CD4-positive, alpha-beta T cell treated with Interleukin-6 for 4 hours (primary cell): ENCODE measurements around the gene ZBTB6.

Experiments
- DNase-seq: peaks from one replicate; pipeline ENCODE4 v3.0.0-alpha.2; 2020; ENCODE audit warnings: mixed read lengths

Gene ZBTB6, protein sequence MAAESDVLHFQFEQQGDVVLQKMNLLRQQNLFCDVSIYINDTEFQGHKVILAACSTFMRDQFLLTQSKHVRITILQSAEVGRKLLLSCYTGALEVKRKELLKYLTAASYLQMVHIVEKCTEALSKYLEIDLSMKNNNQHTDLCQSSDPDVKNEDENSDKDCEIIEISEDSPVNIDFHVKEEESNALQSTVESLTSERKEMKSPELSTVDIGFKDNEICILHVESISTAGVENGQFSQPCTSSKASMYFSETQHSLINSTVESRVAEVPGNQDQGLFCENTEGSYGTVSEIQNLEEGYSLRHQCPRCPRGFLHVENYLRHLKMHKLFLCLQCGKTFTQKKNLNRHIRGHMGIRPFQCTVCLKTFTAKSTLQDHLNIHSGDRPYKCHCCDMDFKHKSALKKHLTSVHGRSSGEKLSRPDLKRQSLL

DNA sequence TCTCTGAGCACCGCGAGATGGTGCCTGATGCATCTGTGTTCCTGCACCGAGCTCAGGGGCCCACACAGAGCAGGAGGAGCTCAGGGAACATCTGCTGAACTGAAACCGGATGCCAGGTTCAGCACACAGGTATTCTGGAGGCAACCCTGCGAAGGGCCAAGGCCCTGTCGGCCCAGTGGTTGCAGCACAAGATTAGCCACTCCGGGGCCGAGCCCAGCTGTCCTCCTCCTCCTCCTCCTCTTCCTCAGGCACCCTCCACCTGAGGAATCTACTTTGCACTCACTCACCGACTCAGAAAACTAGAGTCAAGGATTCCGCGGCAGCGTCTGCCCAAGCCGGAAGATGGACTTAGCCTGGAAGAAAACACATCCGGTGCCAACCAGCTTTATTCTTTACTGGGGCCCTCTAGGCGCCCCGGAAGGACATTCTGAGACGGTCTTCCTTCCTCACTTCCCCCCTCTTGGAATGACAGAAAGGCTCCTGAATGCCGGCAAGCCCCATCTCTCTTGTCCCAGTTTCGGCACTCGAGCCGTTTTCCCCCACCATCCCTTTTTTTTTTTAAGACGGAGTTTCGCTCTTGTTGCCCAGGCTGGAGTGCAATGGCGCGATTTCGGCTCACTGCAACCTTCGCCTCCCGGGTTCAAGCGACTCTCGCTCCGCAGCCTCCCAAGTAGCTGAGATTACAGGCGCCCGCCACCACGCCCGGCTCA is at the start of gene ZBTB6:
Gene ZBTB6 (minus strand): TSS at position 360 of the 710 bp plus-strand sequence. CDS start 1,251 bp downstream, outside the sequence.
- DNase-seq = peak; percentile 71

DNA sequence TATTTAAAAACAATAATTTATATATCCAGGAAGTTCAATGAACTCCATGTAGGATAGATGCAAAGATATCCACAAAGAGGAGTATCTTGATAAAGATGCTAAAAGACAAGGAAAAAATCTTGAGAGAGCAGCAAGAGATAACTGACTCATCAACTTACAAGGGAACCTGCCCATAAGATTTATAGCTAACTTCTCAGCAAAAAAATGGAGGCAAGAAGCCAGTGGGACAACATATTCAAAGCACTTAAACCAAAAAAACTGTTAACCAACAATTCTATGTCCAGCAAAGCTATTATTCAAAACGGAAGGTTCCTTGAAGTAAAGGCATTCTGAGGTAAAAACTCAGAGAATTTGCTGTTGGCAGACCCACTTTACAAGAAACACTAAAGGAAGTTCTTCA is 48.0 kb upstream of the ZBTB6 start:
- no peak for DNase-seq

DNA sequence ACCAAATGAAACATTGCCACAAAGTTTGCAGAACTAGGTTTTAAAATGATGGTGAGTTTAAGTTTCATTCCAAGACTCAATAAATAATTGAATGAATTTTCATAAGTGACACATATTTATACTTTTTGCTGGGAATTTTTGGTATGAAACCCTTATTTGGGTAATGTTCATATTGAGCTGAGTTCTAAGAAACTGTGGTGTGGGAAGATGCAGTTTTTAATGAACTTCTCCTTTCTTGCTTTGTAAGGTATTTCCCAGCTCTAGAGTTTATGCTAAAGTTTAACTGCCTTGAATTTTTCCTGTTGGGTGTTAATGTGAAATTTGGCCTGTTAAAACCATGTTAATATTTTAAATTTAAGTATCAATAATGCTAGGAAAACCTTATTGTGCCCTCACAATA is 42.8 kb upstream of the ZBTB6 start:
- no peak for DNase-seq

DNA sequence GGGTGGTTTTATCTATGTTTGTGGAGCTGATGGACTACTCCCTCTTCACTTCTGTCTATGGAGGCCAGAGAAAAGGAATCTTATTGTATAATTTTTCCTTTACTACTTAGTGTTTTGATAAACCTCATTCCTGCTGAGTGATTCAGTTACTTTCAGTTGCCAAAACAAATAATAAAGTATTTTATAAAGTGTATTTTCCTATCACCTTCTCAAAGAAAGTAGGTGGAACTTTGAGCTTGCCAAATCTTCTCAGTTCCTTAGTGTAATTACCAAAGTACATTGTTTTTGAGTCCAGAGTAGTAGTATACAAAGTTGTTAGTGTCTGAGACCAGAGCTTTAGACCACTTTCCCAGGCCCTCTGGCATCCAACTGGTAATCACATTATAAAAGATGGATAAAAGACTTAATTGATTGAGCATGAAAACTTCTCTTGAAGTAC is 41.1 kb upstream of the ZBTB6 start:
- no peak for DNase-seq

DNA sequence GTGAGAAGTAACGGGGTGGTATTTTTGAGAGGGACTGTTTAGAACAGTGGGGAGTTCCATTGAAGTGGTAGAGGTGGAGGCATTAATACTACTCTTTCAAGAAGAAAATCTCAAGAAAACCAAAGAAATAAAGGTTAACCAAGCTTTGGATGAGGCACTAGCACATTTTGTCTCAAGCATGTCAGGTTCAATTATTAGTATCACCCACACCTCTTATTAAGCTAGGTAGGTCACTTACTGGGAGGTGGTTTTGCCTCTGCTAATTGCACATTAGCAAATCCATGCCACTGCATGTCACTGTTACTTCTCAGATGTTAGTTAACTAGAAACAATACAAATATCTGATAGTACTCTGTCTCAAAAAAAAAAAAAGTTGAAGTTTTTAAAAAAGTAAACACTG is 37.9 kb upstream of the ZBTB6 start:
- DNase-seq = no peak

DNA sequence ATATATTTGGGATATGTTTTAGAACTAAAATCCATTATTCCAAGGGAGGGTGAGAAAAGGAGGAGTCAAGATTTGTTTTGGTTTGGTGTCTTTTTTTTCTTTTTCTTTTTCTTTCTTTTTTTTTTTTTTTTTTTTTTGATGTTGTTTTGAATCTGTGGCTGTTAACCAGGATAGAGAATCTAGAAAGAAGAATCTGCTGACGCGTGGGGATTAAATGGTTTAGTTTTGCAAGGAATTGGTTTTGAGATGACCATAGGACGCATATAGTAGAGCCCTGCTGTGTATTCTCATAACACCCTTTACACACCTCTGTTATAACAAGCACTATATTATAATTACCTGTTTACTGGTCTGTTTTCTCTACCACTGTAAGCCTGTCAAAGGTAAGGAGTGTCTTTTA is 37.1 kb upstream of the ZBTB6 start:
- DNase-seq = no peak

DNA sequence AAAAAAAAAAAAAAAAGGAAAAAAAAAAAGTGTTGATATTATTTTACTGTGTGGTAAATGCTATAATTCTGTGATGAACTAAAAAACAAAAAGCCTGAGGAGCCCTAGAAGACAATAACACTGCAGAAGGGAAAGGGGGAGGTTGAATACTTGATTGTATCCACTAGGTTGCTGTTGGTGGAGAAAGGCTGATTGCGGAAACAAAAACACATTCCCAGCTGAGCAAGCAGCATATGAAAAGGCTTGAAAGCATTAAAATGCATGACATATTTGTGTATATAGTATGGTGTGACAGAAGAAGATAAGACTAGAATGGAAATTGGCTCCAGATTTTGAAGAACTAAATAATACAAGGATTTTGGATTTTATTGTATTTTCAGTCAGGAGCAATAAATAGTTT is 36.6 kb upstream of the ZBTB6 start:
- no peak for DNase-seq

DNA sequence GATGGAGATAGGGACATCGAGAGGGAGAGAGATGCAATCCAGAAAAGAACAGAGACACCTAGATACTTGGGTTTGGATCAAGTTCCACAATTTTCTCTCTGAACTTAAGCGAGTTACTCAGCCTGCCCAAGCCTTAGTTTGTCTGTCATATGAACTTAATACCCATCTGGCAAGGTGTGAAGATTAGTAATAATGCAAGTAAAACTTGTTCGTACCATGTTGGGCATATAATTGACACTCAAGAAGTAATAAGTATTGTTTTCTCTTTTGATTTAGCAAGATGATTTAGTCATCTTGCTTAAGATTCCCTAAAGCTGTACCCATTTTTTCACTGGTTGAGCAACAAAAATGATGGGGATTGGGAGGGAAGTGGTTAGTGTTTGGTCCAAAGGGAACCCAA is 35.2 kb upstream of the ZBTB6 start:
- no peak for DNase-seq

DNA sequence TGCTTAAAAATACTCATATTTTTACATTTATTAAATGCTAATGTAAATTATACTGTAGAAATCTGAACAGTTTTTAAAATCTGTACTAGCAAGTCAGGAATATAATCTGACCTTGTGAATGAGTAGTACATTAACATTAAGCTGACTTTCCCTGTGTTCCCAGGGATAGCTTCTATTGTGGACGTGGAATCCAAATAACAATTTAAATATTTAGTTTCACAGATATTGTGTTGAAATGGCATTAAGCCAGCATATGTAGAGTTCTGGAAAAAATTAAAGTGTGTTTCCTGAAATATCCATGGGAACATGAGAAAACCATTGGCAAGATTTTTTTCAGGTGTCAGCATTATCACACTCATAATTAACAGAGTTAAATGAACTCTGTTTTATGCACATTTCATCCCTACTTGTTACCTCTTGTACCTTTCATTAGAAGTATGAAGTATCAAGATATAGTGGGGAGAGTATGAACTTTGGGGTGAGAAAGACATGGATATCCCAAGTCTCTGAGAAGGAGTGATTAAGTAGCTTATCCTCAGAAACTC is 33.4 kb upstream of the ZBTB6 start:
- no peak for DNase-seq

DNA sequence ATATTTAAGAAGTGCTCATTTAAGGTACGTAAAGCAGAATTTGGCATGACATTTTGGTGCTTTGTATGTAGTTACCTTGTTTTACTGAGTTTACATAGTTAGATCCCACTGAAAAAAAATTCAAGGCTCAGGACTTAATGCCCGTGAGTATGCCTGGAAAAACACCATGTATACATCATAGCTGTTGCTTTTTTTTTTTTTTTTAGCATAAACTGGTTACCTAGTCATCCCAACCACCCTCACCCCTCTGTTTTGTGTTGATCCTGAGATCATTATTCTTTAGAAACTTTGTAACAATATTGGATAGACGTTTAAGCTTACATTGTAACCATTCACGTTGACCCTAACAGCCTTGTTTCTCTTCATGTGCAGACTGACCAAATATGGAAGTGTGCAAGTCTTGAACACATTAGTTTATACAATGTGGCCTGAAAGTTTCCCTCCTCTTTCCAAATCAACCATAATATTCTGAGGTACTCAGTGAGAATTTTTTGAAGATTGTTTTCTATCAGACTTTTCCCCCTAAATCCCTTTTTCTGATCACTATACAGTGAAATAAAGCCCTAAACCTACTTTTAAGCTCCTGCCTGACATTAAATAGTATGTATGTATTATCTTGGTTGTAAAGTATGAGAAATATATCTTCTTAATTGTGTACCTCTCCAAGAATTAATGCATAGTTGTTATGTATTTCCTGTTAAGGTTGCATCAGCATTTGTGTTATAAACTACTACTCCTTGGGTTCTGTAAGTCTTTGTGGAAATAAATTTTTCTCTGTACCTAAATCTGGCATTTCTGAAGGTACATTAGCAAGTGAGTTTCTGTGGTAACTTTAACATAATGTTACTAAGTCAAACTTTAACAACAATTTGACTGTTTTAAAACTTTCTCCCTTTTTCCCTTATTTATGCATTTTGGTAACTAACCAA is 32.1 kb upstream of the ZBTB6 start:
- DNase-seq = no peak

DNA sequence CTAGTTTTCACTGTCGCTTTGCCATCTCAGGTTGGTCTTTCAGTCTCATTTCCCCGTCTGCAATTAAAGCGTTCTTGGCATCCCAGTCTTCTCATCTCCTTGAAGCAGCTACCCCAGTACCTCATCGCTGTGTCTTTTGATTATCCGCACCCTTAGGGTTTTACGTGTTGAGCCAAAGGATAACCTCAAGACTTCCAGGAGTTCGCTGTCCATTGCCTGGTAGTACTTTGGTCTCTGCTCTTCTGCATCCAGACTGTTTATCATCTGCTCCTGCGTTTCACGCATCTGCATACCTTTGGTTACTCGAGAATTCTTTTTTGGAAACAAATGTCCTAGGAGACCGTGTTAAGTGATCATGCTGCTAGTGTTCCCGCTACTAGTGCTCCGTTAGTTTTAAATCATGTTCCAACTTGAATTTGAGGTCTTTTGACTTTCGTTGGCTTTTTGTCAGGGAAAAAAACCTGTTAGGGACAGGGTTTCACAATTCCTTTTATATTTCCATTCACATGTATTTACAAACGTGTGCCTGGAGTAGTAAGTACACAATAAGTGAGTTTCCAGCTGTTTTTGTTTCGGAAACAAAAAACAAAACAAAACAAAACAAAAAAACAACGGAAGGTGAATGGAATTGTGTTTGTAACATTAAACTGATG is 28.6 kb upstream of the ZBTB6 start:
- DNase-seq = no peak

DNA sequence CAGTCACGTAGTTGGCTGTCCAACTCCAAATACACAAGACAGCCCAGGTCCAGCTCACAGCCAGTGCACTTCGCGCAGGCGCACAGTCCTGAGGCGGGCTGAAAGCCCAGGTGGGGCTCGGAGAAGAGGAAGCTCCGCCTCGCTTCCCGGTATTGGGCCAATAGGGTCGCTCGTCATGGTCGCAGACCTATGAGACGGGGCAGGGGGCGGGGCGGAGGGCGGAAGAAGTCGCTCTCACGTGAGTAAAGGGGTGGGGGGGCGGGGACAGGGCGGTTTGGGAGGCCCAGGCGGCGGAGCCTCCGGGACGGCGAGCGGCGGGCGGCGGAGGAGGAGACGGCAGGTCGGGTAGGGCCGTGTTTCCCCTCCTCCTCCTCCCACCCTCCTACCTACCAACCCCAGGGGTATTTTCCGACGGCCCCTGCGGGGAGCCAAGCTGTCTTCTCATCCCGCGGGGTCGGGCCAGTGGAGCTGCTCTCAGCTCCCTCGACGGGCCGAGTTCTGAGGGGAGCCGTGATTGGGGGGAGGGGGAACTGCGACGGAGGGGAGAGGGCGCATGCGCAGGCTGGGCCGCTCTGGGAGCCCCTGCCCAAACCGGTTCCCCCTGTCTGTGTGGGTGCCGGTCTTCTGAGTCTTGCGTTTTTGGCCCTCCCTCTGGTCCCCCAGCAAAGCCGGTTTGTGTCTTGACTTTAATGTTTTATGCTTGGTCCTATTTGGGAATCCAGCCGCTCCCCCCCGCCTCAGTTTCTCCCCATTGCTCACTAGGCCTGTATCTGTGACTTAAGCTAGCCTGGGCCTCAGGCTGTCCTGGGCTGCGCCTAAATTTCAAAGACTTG is 27.8 kb upstream of the ZBTB6 start, which contains the start of gene RABGAP1:
Gene RABGAP1 (plus strand): TSS at position 272 of the 833 bp plus-strand sequence. CDS start 16,040 bp downstream, outside the sequence.
- DNase-seq = peak; percentile 99

DNA sequence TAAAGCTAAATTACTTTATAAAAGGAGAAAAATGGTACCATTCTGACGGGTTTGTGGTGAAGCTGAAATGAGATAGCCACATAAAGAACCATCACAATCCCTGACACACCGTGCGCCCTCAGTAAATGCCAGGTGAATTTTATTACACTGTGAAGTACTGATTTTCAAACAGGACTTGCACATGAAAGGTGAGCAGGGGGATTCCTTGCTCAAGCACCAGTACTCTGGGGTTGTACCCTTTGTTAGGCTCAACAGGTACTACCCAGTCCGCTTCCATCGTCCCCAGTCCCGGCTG is 27.3 kb upstream of the ZBTB6 start:
- DNase-seq = no peak

DNA sequence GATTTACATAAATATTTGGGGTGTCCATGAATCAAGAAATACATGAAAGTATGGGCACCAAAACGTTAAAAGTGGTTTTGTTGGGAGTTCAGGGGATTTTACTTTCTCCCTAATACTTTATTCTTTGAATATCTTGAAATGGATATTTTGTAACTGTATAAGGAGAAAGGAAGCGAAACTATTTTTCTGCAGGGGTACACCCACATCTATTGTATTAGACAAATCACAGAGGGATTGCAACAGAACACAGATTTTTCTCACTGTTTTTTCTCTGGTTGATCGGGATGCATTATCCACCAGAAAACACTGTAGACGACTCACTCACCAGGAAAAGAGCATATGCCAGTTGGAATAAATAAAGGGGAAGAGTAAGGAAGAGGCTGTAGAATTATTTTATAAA is 26.5 kb upstream of the ZBTB6 start:
- DNase-seq = no peak

DNA sequence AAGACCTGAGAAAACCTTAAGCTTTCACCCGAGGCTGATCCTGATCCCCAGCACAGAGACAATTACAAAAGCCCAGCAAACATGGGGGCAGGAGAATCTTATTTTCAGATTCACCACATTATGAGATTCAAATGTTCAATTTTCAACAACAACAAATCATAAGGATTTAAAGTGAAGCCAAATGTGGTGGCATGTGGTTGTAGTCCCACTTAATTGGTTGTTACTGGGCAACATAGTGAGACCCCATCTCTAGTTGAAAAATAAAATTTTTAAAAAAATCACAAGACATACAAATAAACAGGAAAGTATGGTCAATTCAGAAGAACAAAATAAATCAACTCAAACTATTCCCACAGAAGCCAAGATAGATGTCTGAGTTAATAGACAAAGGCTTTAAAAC is 23.8 kb upstream of the ZBTB6 start:
- DNase-seq = no peak

DNA sequence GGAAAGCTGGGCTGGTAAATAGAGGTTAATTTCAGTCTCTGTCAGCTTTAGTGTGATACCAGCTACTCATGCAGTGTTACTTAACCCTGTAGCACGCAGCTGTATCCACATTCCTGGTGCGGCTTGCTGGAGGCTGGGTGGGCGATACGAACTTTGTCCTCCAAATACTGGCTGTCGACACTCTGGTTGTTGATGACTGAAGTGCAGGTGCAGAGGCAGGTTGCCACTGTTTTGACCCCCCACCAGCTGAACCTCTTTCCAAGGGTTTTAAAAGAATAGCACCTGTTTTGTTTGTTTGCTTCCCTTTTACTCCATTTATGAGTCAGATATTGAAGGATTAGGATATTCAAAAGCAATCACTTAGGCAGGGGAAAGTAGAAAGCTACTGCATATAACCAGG is 23.3 kb upstream of the ZBTB6 start:
- DNase-seq = no peak

DNA sequence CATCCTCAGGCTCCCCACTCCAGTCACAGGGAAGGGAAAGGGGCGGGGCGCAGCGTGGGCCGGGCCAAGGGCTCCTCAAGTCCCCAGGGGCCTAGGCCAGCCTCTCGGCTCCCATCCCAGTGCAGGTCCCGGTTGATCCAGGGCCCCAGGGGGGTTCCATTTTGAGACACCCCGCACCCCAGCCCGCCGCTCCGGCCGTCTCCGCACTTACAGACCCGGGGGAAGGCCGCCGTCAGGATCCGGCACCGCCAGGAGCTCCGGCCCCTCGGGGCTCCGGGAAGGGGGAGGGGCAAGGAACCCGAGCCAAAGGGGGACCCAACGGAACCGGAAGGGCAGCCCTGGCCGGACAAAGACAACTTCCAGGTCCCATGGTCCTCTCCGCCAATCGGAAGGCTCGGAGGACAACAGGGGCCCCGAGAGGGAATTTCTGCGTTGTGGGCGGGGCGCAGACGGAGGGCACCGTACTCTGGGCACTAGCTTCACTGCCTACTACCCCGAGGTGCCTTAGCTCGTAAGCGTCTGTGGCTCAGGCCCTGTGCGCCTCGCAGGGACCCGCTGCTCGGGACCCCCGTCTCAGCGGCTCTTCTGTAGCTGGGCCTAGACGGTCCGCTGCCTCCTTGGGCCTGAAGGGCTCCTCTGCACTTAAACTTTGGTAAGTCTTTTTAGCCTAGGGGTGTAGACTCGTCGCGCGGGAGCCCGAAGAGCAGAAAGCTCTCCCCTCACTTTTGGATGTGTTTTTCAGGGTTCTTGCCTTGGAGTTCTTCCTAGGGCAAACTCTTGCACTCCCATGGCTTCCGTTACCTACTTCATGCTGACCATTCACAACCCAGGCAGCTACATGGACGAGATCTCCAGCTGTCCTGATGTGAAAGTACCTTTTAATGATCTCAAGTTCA is 18.4 kb upstream of the ZBTB6 start, which contains the start of gene ZBTB26:
Gene ZBTB26 (minus strand): TSS at position 287 of the 896 bp plus-strand sequence. CDS start 11,578 bp downstream, outside the sequence.
- DNase-seq = peak; percentile 90

DNA sequence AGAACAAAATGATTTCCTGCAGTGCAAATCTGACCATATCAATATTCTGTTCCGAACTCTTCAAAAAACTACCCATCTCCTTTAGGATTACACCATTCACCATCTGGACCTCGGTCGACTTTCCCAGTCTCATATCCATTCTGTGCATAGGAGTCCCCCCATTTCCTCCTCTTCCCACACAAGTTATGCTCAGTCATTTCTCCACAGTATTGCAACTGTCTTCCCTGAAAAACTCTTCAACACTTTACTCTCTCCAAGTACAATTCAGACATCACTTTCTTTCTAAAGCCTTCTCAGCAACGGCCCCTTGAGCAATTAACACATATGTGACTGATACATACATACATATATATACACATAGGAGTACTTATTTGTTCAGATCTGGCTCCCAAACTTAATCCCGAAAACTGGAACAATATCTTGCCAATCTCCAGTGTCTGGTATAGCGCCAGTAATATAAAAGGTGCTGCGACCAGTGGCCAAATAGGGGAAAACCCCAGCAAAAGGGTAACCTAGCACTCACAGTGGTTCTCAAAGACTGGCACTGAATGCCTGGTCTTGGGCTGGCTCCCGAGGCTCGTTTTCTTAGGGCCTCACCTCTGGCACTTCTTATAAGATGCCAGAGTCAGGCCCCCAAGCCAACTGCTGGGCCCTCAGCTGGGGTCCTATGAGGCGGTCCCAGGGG is 17.6 kb upstream of the ZBTB6 start:
- no peak for DNase-seq

DNA sequence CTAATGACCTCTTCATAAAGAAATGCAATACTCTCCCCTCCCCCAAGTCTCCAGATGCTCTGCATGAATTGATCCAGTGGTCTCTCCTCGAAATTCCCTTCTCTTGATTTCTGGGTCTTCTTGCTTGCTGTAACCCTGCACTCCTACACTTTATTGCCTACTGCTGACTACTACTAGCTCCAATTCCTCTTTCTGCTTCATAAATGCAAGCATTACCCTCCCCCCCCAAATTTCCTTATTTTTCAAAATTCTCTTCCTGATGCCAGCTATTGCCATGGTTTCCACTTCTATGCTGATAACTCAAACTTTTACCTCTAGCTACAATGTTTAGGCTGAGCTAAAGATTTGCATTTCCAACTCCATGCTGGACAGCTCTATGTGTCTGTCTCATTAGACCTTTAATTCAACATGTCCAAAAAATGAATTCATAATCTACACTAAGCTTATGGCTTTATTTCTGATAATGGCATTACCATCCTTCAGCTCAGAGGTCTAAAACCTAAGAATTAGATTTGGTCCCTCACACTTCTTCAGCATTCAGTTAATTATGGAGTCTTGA is 16.8 kb upstream of the ZBTB6 start:
- no peak for DNase-seq
